NB4 (cell line): ENCODE results near the gene MGME1.

ENCODE experiments used
- MYC ChIP-seq: IDR thresholded peaks from 2 replicates; pipeline ENCODE4 v1.6.1; 2011; ENCODE audit warnings: low read depth, low read length
- POLR2A ChIP-seq: IDR thresholded peaks from 2 replicates; pipeline ENCODE4 v1.6.1; 2011; ENCODE audit warnings: mild to moderate bottlenecking; ENCODE audit not compliant: insufficient read length; ENCODE audit errors: extremely low read depth
- TF ChIP-seq, protein P1 (sequence below): IDR thresholded peaks from one replicate; pipeline ENCODE4 v1.5.1; 2012; ENCODE audit warnings: low read depth, low read length
- TF ChIP-seq, protein P2 (sequence below): IDR thresholded peaks from 2 replicates; pipeline ENCODE4 v1.6.1; 2011; ENCODE audit warnings: low read depth, low read length

DNA sequence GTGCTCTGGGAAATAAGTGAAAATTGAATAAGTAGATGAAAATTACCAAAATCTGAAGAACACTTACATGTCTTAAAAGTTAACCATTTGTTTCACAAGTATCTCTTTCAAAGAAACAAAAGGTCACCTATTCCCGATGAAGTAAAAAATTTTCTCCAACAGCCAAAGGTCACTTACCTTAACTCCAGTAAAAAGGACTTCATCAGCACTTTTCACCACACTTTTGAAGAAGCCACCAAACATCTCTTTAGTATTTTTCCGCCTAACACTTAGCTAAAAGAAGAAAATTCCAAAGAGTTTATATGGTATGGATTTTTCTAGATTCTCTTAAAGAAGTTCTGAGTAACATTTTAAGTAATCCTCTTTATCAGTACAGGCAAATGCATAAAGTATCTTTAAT, 17.5 kb upstream of the MGME1 start:
- TF ChIP-seq, protein P1, sequence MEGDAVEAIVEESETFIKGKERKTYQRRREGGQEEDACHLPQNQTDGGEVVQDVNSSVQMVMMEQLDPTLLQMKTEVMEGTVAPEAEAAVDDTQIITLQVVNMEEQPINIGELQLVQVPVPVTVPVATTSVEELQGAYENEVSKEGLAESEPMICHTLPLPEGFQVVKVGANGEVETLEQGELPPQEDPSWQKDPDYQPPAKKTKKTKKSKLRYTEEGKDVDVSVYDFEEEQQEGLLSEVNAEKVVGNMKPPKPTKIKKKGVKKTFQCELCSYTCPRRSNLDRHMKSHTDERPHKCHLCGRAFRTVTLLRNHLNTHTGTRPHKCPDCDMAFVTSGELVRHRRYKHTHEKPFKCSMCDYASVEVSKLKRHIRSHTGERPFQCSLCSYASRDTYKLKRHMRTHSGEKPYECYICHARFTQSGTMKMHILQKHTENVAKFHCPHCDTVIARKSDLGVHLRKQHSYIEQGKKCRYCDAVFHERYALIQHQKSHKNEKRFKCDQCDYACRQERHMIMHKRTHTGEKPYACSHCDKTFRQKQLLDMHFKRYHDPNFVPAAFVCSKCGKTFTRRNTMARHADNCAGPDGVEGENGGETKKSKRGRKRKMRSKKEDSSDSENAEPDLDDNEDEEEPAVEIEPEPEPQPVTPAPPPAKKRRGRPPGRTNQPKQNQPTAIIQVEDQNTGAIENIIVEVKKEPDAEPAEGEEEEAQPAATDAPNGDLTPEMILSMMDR: no peak
- TF ChIP-seq, protein P2, sequence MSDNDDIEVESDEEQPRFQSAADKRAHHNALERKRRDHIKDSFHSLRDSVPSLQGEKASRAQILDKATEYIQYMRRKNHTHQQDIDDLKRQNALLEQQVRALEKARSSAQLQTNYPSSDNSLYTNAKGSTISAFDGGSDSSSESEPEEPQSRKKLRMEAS: no peak
- TF ChIP-seq POLR2A (no peak), MYC (no peak)
